Fibroblast of skin of right biceps (primary cell): ENCODE measurements around the gene NPY2R.

Experiments used
- DNase-seq: peaks from one replicate; pipeline ENCODE4 v3.0.0-alpha.2; 2013

The NPY2R gene, protein sequence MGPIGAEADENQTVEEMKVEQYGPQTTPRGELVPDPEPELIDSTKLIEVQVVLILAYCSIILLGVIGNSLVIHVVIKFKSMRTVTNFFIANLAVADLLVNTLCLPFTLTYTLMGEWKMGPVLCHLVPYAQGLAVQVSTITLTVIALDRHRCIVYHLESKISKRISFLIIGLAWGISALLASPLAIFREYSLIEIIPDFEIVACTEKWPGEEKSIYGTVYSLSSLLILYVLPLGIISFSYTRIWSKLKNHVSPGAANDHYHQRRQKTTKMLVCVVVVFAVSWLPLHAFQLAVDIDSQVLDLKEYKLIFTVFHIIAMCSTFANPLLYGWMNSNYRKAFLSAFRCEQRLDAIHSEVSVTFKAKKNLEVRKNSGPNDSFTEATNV

DNA sequence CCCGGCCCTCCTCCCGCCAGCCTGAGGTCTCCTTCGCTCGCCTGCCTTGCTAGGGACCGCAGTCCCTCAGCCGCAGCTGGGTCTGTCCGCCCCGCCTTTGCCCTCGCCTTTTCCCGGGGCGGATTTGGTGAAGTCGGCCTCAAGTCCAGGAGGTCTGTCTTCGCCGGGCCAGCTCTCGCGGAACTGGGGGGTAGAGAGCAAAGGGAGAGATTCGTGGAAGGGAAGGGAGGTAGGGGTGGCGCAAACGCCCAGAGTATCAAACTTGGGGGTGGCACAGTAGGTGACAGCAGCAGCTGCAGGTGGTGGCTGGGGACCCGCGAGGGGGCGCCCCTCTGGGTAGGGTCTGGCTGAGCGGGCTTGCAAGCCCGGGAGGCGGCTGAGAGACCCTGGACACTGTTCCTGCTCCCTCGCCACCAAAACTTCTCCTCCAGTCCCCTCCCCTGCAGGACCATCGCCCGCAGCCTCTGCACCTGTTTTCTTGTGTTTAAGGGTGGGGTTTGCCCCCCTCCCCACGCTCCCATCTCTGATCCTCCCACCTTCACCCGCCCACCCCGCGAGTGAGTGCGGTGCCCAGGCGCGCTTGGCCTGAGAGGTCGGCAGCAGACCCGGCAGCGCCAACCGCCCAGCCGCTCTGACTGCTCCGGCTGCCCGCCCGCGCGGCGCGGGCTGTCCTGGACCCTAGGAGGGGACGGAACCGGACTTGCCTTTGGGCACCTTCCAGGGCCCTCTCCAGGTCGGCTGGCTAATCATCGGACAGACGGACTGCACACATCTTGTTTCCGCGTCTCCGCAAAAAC, at the start of gene NPY2R:
NPY2R (plus strand) TSS at position 379 of the 797 bp plus-strand sequence. CDS start 5,304 bp downstream, outside the sequence.
- DNase-seq: no peak

DNA sequence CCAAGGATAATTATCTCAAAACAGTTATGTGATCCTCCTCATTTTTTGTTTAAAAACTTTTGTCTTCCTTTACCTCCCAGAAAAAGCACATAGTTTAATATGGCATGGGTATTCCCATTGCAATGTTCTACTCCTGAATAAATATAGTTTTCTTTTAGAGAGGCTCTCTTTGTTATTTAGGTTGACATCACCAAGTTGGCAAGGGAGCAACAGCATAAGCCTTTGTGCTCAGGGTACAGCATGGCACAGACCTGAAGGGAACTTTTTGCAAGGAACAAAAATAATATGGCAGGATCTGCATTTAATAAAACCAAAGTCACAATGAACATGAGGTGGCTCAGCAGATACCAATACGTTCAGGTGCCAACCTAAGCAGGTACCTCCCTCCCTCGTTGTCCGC, 47.1 kb upstream of the NPY2R start:
- no peak for DNase-seq

DNA sequence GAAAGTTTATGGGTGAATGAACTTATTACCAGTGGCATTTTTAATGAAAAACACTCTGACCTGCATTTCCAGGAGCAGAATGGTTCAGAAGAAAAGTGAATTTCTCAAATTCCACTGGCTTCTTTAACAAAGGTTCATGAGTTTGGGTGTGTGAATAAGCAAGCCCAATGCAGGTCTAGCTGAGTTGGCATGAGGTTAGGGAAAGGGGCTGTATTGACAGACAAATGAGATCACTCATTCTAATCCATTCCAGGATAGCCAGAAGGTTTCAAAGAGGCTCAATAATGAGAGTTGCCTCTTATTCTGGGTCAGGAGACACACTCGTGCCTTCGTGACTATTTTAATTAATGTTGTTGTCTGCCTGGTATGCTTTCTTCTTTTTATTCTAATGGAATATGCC, 43.7 kb upstream of the NPY2R start:
- no peak for DNase-seq

DNA sequence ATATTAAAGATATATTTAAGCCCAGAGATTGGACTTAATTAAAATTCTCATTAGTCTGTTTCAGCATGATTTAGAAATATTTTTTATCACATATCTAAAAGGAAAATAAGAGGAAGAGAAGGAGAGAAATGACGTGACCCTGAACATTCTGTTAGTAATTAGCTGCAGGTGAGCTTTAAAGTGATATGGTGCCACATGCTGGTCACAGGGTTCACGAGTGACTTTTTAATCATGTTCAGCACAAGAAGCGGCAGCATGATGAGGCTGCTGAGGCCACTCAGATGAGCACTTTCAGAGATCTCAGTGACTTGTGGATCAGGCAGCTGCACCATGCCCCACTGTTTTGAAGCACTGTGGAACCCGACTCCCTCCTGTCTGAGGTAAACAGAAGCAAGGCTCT, 37.9 kb upstream of the NPY2R start:
- DNase-seq: no peak

DNA sequence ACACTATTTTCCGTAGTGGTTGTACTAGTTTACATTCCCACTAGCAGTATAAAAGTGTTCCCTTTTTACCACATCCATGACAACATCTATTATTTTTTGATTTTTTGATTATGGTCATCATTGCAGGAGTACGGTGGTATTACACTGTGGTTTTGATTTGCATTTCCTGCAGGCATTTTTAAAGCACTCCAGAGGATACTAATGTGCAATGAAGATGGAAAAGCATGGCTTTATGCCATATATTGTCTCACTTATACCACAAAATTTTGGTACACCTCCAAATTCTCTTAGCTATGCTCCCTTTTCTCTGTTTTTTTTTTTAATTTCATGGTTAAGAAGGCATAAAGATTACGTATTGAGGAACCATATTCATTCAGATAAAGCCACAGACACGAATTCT, 35.1 kb upstream of the NPY2R start:
- peak; percentile 1 for DNase-seq

DNA sequence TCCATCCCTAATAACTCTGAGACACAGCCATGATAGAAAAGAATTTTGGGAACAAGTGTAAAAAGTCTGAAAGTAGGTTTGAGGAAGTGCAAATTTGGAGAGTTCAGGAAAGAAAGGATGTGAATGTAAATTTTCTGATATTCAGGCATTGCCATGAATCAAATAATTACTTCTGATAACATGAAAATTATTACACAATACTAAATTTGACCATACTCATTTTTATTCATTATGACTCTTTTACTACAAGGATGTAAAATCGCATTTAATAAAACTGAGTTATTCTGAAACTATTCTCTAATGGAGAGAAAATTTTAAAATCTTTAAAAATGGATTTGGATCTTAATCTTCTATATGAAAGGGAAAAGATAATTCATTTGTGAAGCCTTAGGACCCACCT, 33.8 kb upstream of the NPY2R start:
- no peak for DNase-seq

DNA sequence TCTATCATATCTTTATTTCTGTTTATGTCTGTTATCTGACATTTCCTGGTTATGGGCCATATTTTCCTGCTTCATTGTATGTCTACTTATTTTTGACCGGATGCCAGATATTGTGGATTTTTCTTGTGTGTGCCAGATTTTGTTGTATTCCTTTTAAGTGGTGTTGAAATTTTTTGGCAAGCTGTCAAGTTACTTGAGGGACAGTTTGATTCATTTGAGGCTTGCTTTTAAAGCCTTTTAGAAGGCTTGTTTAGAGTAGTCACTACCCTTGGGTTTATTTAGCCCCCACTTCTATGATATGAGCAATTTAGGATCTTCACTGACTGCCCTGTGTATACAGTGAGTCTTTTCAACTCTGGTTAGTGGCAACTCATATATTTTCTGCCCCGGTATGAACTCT, 29.2 kb upstream of the NPY2R start:
- peak; percentile 2 for DNase-seq

DNA sequence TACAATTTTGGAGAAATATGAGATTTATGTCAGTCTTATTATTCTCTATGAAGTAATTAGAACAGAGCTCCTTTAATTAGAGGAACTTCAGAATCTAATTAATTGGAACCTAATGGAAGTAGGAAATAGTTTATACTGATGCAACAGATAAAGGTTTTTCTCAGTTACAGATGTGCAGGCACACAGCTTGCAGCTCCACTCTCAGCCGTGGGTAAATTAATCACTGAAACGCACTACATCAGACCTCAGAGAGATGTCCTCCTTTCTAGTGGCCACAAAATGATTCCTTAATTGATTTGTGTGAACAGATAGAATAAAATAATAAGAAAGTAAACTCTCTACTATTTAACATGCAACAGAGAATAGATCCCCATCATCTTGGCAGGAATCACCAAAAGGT, 21.5 kb upstream of the NPY2R start:
- DNase-seq: no peak

DNA sequence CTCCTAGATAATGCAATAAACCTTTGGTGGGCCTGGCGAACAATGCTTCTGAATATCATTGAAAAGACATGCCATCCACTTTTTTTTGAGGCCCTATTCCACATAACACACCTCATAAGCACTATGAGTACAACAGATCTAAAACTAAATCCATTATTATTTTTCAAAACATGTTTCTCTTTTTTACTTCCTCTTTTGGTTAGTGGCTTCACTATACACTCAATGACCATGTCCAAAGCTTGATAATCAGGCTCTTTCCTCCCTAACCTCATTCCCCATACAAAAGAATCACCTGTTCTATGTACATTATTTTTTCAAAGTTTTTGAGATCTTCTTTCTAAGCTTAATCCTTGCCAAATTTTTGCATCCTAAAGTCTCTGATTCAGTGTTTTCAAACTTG, 20.4 kb upstream of the NPY2R start:
- DNase-seq: no peak

DNA sequence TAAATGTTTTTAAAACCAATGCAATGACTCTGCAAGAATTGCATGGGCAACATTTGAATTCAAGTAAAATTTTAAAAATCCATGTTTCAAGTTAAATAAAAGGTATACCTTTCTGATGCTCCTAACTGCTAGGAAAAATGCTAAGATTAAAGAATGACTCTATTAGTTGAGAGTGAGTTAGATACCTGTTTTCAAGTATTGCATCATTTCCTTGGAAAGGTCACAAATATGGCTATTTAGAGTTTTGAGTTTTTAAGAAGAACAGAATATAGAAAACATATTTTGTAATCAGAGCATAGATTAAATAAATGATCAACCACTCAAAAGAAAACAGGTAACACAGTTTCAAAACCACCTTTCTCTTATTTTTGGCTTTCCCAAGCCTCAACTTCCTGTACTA, 18.3 kb upstream of the NPY2R start:
- no peak for DNase-seq

DNA sequence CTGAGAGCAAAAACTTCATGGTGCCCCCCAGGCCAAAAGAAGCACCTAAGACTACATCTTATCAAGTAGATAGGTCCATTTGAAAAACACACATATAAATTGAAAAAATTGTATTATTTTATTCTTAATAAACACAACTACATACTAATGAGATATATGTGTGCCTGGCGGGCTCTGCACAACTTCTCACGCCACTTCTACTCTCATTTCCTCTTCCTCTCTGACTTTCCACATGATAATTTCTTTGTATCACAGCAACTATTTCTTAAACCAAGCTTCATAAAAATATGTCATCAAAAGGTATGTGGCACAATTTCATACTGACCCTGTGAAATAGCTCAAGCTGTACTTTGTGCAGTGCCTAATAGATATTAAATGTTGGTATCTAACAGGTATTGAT, 10.7 kb upstream of the NPY2R start:
- DNase-seq: no peak

DNA sequence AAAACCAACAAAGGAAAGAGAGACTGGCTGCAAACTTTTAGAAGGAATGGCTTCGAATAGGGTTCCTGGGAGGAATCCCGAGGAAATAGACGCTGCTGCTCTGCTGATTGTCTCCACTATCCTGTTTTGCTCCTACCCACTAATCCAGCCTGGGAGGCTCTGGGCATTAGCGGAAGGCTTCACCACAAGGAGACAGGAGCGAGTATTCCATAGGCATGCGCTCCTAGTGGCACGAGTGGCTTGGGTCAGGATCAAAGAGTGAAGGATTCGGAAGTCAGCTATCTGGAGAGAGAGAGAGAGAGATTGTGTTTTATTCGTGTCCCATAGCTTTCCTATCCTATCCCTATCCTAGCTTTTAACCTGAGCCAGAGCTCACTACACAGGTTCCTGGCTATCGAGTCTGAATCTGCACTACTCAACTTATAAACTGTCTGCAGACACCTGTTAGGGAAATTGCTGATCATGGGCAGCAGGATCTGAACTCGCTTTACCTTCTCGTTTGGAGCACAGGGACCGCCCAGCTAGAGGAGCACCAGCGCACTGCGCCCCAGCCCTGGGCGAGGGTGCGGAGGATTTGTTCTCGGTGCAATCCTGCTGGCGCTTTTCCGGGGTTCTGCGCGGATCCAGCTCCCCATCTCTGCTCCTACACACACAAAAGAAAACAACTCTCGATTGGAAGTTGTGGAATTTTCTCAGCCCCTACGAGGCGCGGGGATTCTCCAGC, 740 bp upstream of the NPY2R start:
- no peak for DNase-seq

DNA sequence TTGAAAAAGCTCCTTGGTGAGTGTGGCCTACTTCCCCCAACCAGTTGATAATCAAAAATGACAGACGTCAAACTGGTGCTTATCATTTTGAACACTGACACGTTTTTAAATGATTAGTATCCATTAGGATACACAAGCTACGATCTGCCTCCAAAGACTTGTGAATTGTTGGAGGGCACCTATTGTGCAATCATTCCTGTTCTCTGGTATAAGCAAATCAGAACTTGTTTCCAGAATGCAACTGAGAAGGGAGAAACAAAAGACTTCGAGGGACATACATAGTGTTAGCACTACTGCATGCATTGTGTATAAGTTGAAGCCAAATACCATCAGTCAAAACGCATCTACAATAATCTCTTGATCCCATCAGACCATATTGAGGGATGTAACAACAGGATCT, 11.6 kb downstream of the NPY2R start:
- DNase-seq: no peak

DNA sequence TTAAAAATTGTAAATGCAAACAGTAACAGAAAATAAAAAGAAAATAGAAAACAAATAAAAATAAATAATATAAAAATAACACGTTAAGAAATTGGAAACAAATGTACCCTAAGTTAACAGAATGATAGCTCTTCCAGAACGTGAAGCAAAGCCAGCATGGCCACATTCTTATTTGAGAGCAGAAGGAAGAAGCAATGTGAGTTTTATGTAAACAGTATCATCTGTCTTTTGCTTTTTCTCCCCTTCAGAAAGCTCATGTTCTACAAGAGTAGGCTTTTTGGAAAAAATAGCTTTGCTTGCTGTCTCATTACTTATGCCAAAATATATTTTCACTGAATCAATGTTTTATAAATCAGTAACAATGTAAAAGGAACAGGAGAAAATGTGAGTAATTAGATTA, 18.7 kb downstream of the NPY2R start:
- no peak for DNase-seq

DNA sequence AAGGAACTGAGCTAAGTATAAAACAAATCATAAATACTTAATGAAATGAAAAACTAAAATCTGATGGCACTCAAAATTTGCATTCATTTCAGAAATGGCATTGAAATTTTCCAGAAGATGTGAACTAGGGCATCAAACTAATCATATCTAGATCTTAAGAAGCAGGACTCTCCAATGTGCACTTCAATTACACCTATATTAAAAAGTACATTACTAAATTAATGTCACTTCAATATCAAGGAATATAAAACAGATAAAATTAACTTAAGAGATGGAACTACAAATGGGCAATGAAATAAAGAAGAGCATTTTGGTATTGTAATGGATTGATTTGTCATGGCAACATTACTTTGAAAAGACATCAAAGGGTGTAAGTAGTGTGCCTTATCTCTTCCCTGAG, 20.3 kb downstream of the NPY2R start:
- no peak for DNase-seq

DNA sequence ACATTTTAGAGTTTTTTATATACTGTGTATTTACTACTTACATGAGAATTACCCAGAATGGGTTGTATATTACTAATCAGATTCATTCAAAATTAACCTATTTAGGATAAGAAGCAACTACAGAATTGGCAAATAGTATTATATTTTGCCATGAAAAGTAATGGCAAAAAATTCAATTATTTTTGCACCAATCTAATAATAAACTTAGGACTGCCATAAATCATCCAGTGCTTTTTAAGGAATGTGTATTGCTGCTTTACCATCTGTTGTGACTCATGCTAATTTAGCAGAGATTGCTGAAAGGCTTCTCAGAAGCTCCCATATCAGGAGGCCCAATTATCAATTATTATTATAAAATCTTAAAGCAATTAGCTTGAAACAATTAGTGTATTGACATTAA, 24.0 kb downstream of the NPY2R start:
- DNase-seq: no peak

DNA sequence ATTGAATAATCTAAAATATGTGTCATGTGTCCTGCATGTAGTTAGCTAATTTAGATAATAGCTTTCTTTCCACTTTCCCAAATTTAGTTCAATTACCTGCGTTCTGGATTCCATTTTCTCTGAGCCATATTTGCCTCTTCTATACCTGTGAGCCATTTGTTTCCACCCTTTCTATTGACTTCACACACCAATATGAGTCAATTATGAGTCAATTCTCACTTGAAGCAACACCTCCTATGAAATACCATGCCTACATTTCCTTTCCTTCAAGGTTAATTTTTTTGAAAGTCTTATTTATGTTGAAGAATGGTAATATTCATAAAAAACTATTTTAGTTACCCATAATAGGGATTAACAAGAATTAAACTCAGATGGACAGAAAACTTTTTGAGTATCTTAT, 25.8 kb downstream of the NPY2R start:
- no peak for DNase-seq

DNA sequence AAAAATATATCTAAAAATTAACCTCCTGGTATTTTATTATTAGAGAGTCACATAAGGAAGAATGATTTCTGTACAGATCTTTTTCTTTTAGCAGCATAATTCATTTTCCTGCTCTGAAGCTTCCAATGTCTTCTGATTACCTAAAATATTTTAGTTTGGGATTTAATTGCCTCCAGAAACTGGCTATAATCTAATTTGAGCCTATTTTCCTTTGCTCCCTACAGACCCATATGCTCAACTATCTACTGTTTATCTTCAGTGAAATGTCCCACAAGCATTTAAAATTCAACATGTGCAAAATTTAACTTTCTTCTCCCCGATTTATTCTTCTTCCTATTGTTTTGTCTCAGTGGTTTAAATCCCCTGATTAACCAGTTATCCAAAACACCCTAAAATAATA, 29.1 kb downstream of the NPY2R start:
- DNase-seq: no peak

DNA sequence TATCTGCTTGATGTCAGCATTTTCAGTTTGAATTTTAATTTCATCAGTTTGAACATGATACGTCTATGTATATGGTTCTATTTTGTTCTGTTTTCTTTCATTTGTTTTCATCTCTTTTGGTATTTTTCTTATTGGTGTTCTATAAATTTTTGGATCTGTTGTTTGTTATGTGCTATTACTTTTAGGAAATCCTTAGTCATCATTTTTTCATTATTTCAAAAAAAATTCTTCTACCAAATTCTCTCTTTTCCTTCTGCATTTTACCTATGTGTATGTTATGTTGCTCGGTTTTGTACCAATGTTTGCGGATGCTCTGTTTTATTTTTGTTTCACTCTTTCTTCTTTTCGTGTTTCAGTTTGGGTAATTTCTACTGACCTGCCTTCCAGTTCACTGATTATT, 32.8 kb downstream of the NPY2R start:
- DNase-seq: no peak

DNA sequence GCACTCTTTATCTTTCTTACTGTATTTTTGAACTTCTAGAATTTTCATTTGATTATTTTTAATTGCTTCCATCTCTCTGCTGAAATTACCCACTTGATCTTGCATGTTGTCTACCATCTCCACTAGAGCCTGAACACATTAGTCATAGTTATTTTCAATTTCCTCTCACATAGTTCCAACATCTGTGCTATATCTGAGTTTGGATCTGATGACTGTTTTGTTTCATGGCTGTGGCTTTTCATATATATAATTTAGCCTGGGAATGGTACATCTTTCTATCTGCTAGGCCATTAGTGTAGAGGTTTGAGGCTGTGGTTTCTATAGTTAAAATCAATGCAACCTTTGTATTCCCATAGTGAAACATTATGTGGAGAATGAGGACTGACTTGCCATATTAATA, 33.2 kb downstream of the NPY2R start:
- no peak for DNase-seq

DNA sequence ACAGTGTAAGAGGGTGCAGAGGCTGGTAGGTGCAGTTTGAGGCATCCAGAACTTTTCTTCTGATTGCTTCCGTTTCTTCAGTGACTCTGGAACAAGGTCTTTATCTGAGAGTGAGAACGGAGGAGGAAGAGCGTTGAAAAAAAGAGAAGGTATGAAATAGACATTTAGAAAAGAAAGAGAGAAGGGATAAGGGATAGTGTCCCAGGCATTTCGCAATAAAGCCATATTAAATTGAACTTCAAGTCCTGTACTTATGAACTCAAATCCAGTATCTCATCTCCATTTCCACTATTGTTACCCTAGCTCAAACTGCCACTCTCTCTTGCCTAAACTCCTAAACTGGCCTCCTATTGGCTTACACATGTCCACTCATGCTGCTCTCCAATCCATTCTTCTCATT, 36.7 kb downstream of the NPY2R start:
- DNase-seq: no peak

DNA sequence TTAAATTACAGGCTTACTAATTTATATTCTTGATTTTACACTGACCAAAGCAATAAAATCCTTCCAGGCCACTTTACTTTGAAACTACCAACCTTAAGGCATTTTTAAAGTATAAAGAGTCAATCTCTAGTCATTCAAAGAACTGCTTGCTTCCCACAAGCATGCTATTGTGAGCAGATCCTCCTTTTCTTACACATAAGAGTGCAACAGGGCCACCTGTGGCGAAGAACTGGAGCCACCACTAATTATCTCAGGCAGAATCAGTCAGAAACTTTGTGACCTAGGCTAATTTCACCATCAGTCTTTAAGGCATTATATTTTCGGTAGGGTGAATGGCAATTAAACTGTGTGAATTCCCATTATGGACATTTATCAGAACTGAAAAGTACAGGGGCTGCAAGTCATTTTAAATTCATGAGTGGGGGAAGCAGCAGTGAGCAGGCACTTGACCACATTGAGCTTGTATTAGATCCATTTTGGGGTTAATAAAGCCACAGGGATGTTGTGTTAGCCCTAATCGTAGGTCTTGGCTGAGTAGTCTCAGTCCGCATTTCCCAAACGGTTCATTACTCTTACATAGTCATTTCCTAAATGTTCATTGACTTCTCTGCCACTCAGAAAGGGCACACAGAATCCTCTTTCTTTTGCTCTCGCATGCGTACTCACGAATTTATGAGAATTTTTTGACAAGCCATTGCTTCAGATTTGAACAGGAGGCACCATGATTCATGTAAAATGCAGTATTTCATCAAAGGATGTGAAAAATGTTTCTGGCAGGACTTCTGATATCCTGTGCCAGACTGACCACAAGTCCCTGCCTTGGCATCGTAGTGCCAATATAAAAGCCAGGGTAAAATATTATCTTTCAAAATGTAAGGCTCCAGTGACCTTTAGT, 39.8 kb downstream of the NPY2R start:
- DNase-seq: no peak
